Right hindlimb (tissue), 1 donor: ENCODE data around the gene CHD2.
"Not testable (repeated sequence)": the region's sequence is repeated elsewhere in the genome, so short reads cannot be mapped to it uniquely, and the experiment has no call there.

ENCODE experiments used
- DNase-seq: peaks from one replicate; pipeline ENCODE4 v3.0.0-alpha.2; 2018

The CHD2 gene

DNA sequence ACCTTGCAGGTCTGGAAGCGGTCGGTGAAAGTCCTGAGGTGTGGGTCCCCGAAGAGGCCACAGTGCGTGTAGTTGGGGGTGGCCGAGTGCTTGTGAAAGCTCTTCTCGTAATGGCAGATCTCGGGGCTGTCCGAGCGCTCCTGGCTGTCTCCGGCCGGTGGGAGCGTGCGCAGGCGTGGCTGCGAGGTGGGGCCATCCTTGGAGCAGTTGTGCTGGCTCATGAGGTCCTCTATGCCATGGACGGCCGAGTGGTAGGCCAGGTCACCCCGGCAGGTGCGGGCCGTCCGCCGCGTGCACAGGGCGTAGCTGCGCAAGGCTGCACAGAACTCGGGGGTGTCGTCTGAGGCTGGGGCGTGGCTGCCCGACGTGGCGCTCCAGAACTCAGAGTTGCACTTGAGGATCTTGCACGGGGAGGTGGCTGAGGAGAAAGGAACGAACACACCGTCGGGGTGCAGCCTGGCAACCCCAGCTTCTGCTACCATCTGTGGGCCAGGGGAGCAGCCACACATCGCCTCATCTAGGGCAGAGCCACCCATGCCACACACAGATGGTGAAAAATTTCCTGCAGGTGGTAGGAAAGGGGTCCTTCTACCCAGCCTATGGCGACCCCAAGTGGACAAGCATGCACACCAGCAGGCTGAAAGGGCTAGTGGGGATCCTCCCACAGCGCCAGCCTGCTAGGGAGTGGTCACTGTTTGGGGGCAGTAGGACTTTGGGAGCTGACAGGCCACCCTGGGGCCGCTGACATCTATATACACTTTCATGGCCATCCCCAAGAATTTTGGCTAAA is 152.2 kb downstream of the CHD2 start:
- no peak for DNase-seq

DNA sequence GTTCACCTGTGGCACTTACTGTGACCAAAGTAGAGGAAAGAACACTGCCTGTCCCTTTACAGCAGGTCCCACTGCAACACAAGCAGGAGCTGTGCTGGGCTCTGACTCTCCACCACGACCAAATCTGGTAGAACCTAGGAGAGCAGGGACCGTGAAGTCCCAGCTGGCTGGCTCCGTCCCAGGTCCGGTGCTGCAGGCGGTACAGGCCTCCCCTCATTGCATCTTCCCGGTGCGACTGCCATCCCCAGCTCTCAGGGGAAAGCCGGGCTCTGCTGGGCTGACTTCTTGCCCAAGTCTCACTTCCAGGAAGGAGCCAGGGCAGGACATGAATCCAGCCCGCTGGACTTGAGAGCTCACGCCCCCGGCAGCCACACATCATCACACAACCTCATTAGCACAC is 155.1 kb downstream of the CHD2 start:
- DNase-seq, result no peak

DNA sequence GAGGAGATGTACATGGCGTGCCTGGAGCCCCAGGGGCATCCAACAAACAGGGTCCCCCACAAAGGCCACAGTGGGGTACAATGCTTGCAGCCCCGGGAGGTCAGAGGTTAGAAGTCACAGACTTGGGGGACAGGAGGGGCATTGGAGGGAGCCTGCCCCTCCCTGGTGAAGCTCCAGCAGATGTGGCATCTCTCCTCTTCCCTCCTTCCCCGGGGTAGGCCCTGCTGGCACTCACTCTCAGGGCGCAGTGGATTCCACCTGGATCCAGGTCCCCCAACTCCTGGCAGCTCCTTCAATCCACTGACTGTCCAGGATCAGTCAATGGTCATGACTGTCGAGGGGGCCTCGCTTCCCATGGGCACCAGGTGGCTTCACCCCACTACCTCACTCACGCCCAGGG is 156.7 kb downstream of the CHD2 start:
- no peak for DNase-seq

DNA sequence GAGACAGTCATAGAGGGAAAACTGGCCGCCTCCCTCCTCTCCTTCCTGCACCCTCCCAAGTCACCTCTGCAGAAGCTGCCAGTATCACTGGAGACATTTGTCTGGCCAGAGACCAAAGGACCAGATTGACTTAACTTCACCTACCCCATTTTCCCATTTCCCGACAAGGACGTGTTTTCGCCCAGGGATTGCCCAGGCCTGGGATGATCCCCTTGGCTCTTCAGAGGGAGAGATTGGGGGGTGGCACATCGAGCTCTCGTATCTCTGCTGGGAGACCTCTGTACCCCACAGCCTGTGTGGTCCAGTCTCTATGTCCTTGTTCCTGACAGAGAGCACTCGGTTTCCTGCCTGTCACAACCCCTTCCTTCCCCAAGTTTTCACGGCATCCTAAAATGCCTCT is 157.5 kb downstream of the CHD2 start:
- DNase-seq, result no peak

DNA sequence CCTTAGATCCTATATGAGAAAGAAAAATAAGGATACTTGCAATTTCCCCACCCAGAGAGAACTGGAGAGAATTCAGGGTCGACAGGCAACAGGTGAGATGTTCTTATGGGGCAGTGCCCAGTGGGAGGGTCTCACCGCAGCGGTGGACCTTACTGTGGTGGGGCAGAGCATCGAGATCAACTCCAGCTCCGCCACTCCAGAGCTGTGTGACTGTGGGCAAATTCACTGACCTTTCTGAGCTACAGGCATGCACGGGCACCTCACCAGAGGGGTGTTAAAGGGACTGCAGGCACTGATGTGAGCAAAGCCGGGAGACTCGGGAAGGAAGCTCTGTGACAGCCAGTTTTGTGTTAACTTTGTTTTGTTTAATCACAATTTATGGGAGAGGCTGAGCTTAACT is 158.0 kb downstream of the CHD2 start:
- DNase-seq, result no peak

DNA sequence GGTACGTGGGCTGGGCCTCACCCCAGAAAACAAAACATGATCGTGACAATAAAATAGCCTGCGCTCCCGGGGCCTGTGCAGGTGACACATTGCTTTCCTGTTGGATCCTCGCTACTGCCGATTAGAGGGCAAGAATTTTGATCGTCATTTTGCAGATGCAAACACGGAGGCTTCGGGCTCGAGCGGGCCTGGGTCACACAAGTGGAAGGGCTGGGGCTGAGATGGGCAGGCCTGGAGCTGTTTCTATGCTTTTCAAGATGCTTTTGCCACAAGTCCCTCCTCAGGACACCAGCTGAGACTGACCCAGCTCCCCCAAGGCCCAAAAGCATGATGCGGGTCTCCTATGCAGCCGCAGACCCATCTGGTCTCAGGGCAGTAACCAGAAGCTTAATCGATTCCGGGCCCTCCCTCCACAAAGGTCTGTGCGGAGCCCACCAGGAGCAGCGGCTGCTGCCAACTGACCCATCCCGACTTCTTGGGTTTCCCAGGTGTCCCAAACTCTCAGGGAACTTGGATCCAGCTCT is 158.8 kb downstream of the CHD2 start:
- no peak for DNase-seq

DNA sequence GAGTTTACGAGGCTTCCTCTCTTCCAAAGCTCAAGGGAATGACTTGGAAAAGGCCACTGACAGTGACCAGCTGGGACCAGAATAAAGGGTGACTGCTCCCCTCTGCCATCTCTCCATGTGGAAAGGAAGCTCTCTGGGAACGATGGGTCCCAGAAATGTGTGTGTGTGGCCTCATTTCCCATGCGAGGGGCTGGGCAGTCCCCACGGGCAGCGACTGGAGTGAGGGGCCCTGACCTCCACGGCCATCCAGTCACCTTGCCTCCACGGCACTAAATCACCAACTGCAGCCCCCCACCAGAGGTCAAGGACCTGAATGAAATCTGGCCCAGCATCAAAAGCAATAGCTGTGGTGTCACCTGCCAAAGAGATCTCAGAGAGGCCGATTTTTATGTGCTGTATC is 159.3 kb downstream of the CHD2 start:
- DNase-seq, result no peak

DNA sequence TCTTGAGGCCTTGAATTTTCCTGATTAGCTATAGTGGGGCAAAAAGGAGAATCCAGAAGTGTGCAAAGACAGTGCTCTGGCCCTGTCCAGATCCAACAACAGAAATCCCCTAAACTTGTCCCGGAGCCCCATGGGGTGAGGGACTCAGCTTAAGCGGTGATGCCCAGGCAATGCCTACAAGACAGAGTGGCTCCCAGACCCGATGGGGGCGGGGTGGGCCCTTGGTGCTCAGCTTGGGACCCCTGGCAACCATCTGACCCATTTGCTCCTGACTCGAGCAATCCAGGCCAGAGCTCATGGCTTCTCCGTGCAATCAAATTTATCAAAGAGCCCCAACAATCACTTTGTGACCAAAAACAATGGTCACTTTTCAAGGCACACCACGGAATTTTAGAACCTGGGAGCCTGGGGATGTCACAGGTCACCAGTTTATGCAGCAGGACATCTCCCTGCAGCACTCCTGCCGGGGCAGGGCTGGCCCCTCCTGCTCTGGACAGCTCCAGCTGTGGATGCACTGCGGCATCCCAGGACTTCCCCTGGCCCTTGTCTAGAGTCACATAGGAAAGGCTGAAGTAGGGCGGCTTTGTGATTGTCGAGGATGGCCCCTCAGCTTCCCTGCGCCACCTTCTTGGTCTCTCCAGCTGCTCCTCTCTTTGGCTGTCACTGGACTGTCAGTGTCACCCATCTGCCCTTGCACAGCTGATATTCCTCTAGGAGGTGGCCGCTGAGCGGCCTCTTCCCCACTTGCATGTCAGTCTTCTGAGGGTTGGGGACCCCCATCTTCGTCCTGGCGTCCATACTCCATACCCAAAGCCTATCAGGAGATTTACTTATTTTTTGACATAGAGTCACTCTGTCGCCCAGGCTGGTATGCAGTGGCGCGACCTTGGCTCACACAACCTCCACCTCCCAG is 160.5 kb downstream of the CHD2 start:
- DNase-seq, result no peak

DNA sequence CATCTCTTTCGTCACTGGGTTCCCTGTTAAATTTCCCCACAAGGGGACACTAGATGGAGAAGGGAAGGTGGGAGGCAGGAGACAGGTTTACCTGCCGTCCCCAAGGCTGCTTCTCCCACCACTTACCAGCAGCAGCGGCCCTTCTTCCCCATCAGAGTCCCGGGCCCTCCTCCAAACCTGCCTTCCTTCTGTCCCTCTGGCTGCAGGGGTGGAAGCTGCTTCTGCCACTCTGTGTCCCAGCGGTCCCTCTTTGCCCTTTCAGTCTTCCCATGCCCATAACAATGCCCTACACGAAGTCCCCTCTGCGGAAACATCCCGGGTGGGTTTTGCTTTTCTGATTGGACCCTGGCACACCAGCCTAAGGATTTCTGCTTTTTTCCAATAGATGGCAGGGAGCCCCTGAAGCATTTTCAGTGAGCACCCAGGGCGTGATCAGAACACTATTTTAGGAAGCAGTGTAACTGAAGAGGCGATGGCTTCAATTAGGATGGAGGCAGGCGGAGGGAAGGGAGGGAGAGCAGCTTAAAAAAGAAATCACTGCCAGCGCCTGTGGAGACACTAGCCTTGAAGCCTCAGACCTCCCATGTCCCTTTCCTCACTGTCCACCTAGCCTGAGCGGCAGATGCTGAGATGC is 162.6 kb downstream of the CHD2 start:
- not testable (repeated sequence) for DNase-seq

DNA sequence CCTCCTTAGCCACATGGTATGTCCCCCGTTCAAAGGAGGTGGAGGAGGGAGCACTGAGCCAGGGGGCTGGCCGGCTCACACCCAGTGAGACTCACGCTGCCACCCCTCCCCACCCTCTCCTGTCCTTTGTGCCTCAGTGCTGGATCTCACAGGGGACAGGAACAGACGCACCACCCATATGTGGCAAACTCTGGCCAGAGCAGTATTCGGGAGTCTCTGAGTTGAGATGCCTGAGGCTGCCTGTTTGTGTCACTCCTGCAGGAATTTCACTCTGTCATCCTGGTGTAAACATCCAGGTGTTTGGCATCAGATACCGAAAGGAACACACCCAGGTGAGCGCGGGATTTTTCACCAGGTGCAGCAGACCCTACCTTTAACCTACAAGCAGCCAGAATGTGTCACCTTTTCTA is 163.1 kb downstream of the CHD2 start:
- DNase-seq, result no peak

DNA sequence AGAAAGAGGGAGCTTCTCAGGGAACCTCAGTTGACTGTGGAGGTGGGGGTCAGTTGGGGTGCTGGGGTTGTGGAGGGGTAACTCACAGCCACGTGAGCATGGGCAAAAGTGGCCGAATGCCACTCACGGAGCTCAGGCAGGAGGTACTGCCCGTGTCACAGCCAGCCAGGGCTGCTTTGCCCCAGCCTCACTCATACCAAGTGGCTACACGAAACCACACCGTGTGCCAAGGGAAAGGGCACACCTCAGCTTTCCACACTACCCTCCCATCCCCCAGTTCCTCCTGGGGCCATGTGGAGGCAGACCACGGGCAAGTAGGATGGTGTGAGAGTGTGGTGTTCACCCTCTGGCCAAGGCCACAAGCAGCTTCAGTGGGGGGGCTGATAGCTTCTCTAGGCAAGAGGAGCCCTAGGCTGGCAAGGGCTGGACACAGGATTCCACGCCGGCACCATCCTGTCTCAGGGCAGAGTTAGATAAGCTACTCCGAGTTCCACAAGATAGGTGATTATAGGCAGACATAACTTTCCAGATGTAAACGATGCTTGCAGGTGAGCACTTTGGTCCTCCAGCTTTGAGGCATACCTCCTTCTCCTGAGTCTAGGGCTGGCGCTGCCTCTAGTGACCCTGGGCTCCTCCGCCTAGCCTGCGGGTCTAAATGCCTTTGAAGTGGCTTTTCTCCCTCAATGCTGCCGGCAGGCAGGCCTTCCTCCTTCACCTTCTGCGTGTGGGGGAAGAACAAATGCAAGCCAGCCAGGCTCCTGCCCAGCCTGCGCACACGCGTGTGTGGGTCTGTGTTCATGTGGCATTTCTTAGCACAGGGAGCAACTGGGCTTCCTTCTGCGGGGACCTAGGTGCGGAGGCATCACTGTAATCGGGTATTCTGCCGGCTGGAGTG is 163.9 kb downstream of the CHD2 start:
- DNase-seq, result no peak

DNA sequence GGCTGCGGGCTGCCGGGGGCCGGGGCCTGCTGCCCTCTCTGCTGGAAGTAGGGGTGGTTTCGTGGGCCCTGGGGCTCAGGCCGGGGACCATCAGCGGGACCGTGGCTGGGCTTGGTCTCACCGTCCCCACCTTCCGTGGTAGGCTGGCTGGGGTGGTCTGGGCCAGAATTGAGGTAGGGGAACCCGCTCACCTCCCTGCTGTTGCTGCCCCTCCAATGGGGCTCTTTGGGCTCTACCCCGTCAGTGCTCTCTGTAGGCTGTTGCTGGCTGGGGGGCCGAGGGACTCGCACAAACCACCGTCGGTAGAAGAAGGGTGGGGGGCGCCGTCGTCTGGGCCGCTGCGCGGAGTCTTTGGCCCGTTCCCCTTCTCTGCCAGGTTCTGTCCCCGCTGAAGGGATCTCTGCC is 165.5 kb downstream of the CHD2 start:
- no peak for DNase-seq

DNA sequence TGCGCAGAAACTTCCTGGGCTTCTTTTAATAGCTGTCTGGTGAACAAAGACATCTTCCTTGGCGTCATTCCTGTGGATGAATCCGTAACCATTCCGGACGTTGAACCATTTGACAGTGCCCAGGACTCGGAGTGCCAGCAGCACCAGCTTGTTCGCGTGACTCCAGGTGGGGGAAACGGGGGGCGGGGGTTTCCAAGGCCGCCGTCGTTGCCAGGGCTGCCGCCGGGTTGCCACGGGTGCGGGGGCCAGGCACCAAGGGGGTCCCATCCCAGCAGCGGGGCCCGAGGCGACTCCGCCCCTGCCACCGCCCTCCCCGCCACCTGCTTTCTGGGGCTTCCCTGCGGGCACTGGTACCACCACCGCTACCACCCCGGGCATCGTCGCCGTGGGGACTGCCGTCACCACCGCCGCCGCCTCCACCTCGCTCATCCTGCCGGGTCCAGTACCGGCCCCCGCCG is 166.1 kb downstream of the CHD2 start:
- no peak for DNase-seq

DNA sequence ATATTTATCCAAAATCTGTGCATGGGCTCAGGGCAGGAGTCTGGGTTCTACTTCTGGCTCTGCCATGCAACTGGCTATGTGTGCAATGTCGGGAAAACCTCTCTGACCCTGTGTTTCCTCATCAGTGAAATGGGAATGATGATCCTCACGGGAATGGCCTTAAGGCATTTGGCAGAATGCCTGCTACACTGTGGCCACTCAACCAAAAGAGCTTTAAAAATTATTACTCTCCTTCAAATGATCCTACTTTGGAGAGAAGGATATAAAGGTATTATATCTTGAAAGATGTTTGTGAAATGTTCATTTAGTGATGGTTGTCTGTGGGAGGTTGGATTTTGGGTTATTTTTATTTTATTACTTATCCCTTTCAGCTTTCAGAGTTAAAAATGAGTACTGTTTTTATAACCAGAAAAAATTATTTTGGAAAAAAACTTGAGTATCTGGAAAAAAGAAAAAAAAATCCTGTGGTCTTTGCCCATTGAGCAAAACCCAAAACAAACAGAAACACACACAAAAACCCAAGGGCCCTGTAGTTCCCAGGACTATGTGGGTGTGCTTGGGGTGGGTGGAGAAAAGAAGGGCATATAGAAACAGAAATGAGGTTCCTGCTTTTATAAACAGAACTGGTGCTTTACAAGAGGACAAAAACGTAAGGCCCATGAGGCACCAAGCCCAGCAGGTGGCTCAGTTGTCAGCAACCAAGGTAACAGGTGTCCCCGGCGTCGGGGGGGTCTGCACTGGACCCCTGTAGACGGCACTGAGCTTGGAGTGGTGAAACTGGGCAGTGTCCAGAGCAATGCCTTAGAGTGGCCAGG is 166.9 kb downstream of the CHD2 start:
- DNase-seq, result no peak

DNA sequence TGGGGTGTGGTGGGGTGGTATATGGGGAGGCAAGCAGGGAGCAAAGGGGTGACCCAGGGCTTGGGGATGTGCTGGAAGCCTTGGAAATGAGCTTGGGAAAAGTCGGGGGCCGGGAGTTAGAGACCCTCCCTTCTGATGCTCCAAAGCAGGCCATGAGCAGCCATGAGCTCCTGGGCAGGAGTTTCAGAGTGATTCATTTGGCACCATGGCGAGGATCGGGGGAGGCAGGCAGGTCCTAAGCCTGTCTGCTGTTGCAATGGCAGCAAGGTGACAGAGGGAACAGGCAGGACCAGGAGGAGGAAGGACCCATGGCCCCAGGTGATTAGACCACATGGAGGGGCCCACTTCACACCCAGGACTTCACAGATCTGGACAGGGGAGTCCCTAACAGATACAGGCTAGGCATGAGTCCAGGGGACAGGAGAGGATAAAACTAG is 167.5 kb downstream of the CHD2 start:
- no peak for DNase-seq

DNA sequence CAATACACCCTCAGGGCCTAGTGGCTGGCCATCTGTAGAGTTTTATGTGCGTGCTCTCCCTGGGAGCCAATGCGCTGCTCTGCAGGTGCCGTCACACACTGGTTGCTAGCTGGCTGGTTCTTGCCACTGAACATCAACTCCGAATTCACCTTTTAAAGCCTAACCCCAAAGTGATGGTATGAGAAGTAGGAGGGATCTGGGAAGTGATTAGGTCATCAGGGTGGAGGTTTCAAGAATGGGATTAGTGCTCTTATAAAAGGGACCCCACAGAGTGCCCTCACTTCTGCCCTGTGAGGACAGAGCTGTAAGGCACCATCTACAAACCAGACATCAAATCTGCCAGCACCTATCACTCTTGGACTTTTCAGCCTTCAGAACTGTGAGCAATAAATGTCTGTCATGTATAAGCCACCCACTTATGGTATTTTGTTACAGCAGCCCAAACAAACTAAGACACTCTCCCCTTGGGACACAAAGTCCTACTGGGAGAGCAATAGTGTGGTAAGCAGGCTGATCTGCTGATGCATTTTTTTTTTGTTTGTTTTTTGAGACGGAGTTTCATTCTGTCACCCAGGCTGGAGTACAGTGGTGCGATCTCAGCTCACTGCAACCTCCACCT is 168.6 kb downstream of the CHD2 start:
- no peak for DNase-seq

DNA sequence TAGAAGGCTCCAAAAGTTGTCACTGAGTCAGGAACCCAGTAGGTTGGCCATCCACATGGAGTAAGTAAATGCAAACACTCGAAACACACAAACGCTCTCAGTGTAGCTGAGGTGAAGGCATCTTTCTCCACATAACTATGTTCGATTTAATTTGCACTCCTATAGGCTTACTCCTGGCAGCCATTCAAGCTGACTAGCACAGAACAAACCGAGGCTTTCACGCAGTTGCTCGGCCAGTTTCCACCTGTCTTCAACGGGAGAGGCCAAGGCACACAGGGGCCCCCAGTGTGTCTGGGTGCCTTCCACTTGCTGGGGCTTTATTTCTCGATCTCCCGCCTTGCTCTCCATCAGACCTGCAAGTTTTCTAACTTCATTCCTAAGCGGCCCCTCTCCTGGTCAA is 170.0 kb downstream of the CHD2 start:
- peak; percentile 38 for DNase-seq

DNA sequence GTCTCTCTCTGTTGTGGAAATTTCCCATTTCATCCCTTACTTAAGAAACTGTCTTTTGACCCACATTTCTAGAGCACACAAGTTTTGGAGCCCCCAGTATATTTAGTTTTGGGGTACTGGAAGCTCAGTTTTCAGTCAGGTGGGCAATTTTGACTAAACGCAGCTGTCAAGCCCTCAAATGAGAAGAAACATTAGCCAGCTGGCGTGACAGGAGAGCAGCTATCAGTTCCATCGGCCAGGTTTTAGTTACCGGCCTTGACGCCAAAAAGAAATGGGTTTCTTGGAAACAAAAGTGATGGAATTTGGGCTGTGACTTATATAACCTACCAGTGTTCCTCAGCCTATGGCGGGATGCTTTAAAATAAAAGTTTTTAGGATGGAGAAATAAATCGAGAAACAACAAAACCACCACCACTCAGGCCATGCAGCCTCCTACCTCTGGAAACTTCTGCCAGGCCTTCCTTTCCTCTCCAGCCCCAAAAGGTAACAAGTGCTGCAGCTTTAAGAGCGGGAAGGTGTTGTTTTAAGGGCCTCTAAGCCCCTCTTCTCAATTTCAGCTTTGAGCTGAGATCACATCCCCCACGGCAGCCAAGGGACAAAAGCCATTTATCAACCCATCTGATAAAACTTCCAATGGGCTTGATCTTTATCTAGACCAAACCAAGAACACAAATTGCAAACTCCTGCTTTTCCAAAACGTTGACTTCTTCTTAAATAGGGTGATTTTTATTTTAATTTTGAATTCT is 170.6 kb downstream of the CHD2 start:
- no peak for DNase-seq

DNA sequence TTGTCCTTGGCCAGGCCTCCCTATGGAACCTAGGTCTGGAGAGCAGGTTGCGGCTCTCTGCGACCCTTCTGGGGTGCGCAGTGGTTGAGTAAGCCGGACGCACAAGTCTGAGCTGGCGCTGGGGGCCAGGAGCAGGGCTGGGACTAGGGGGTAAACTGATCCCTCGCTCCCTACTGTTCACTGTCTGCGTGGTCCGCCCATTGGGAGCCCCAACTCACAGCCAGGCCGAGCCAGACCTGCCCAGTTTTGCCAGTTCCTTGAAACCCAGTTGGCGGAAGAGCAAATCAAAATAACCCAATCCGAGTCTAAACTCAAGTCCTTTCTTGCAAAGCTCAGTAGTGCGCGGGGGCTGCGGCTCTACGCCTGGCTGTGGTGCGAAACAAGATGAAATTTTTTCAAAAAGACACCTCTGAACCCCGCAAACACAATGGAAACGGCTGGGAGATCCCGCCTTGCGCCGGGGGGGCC is 171.4 kb downstream of the CHD2 start:
- peak; percentile 47 for DNase-seq

DNA sequence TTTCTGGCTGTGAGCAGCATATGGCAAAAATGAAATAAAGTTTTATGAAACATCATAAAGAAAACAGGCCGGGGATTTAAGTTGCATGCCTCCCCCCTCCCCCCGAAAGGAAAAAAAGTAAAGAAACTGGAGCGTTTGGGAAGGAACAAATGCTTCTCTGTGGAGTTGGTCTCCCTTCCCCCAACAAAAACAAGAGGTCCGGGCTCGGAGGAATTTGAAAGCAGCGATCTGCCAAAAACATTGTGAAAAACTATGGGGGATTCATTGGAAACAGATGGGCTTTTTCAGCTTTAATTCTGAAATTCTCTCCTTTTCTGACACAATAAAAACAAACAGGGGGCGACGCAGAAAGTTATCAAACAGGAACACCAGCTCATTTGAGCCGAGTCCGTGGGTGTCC is 171.9 kb downstream of the CHD2 start:
- DNase-seq, result no peak
